NCI-H187 (cell line): ENCODE results near the gene COL6A2.
"Not testable (repeated sequence)": the region's sequence is repeated elsewhere in the genome, so short reads cannot be mapped to it uniquely, and the experiment has no call there.

Source experiments
- DNase-seq, 2 experiments: peaks; one replicate each; lab custom pipeline; 2025; lab: John Stamatoyannopoulos, UW

COL6A2 gene

GRCh38 chr21:46126309-46127238, 28.7 kb downstream of the COL6A2 start:
- no peak for DNase-seq

GRCh38 chr21:46127239-46128105, 29.6 kb downstream of the COL6A2 start:
- no peak for DNase-seq

GRCh38 chr21:46128106-46128932, 30.4 kb downstream of the COL6A2 start:
- DNase-seq: no peak

- no peak for DNase-seq
Measured at GRCh38 chr21:46128933-46129571, 31.1 kb downstream of the COL6A2 start.

GRCh38 chr21:46129846-46130651, 32.1 kb downstream of the COL6A2 start:
- DNase-seq: no peak

GRCh38 chr21:46130831-46131587, 33.1 kb downstream of the COL6A2 start:
- no peak for DNase-seq

GRCh38 chr21:46131588-46131837, 33.6 kb downstream of the COL6A2 start:
- no peak for DNase-seq

- DNase-seq: no peak
Measured at GRCh38 chr21:46131838-46132651, 34.1 kb downstream of the COL6A2 start.

GRCh38 chr21:46135782-46136395, 38.0 kb downstream of the COL6A2 start:
- no peak for DNase-seq

GRCh38 chr21:46136739-46137349, 38.9 kb downstream of the COL6A2 start:
- DNase-seq: no peak

GRCh38 chr21:46137908-46138307, 40.0 kb downstream of the COL6A2 start:
- DNase-seq: no peak

GRCh38 chr21:46138383-46138970, 40.6 kb downstream of the COL6A2 start:
- DNase-seq: no peak

GRCh38 chr21:46139686-46140085, 41.8 kb downstream of the COL6A2 start:
- DNase-seq: no peak

- DNase-seq: not testable (repeated sequence)
Measured at GRCh38 chr21:46140352-46141003, 42.6 kb downstream of the COL6A2 start.

- DNase-seq: no peak
Measured at GRCh38 chr21:46141767-46142581, 44.1 kb downstream of the COL6A2 start.
